Measurements from ENCODE around the gene TBPL1. TPM values are rescaled to one million over a fixed set of nuclear protein-coding genes. Genes with fewer than 3 reads are reported as not detected.

Gene TBPL1
- total RNA-seq, 1 donor = 14.1 TPM

DNA sequence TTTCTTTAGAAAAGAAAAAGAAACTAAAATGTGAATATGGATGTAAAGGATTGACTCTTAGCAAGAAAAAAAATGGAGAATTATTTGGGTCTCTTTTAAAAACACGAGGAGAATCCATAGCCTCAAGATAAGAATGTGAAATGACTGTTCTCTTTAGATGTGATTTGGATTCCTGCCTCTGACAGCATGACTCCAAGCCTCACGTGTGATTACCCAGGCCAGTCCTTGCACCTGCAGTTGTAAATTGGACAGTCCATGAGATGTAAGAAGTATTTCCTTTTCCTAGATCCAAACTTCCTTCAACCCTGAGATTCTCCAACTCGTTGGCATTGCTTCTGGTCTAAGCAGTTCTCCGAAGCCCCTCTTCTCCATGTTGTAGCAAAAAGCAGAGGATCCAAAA lies 67.5 kb downstream of the TBPL1 start:
- H2AFZ ChIP-seq (ENCODE audit: low read length) = no peak overlapping the region
- H3K4me2 ChIP-seq (ENCODE audit: insufficient read depth, low read length) = no peak overlapping the region
- DNase-seq (ENCODE audit: insufficient read length, low spot score, missing footprints) = no peak
- H3K79me2 ChIP-seq (ENCODE audit: insufficient read depth, low read length) = no peaks in the 10 kb centered on the region
- H3K9me3 ChIP-seq (ENCODE audit: low read depth, low read length) = no peaks in the 10 kb centered on the region
- no peak overlapping the region for H3K27ac ChIP-seq (ENCODE audit: low read depth, low read length)
- H4K20me1 ChIP-seq (ENCODE audit: insufficient read depth, low read length) = no peaks in the 10 kb centered on the region
- TF ChIP-seq, protein P1, sequence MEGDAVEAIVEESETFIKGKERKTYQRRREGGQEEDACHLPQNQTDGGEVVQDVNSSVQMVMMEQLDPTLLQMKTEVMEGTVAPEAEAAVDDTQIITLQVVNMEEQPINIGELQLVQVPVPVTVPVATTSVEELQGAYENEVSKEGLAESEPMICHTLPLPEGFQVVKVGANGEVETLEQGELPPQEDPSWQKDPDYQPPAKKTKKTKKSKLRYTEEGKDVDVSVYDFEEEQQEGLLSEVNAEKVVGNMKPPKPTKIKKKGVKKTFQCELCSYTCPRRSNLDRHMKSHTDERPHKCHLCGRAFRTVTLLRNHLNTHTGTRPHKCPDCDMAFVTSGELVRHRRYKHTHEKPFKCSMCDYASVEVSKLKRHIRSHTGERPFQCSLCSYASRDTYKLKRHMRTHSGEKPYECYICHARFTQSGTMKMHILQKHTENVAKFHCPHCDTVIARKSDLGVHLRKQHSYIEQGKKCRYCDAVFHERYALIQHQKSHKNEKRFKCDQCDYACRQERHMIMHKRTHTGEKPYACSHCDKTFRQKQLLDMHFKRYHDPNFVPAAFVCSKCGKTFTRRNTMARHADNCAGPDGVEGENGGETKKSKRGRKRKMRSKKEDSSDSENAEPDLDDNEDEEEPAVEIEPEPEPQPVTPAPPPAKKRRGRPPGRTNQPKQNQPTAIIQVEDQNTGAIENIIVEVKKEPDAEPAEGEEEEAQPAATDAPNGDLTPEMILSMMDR (IDR thresholded peaks at IDR 0.05; ENCODE audit: extremely low read depth, low read depth, low read length) = no peak
- no peak overlapping the region for H3K4me3 ChIP-seq (ENCODE audit: insufficient read depth, low read length)
- no peaks in the 10 kb centered on the region for H3K36me3 ChIP-seq (ENCODE audit: insufficient read depth, low read length)
- H3K4me1 ChIP-seq (ENCODE audit: insufficient read depth, low read length) = peaks cover 13% of the 10 kb centered on the region
- no peaks in the 10 kb centered on the region for H3K27me3 ChIP-seq (ENCODE audit: insufficient read depth, low read length)

- H3K36me3 ChIP-seq (ENCODE audit: insufficient read depth, low read length) = no peaks in the 10 kb centered on the region
- H3K27me3 ChIP-seq (ENCODE audit: insufficient read depth, low read length) = no peaks in the 10 kb centered on the region
- peaks cover 13% of the 10 kb centered on the region for H3K4me1 ChIP-seq (ENCODE audit: insufficient read depth, low read length)
- no peak overlapping the region for H2AFZ ChIP-seq (ENCODE audit: low read length)
- H4K20me1 ChIP-seq (ENCODE audit: insufficient read depth, low read length) = no peaks in the 10 kb centered on the region
- H3K9me3 ChIP-seq (ENCODE audit: low read depth, low read length) = no peaks in the 10 kb centered on the region
- H3K4me3 ChIP-seq (ENCODE audit: insufficient read depth, low read length) = no peak overlapping the region
- no peak overlapping the region for H3K4me2 ChIP-seq (ENCODE audit: insufficient read depth, low read length)
- H3K79me2 ChIP-seq (ENCODE audit: insufficient read depth, low read length) = no peaks in the 10 kb centered on the region
- no peak for DNase-seq (ENCODE audit: insufficient read length, low spot score, missing footprints)
- no peak overlapping the region for H3K27ac ChIP-seq (ENCODE audit: low read depth, low read length)
- TF ChIP-seq, protein P1 (IDR thresholded peaks at IDR 0.05; ENCODE audit: extremely low read depth, low read depth, low read length) = no peak
Measured at GRCh38 chr6:134020968-134021367, 67.9 kb downstream of the TBPL1 start.

- Histone ChIP-seq H4K20me1 (ENCODE audit: insufficient read depth, low read length) (no peaks in the 10 kb centered on the region), H3K4me2 (ENCODE audit: insufficient read depth, low read length) (no peak overlapping the region), H3K36me3 (ENCODE audit: insufficient read depth, low read length) (no peaks in the 10 kb centered on the region), H3K79me2 (ENCODE audit: insufficient read depth, low read length) (no peaks in the 10 kb centered on the region), H3K27me3 (ENCODE audit: insufficient read depth, low read length) (no peaks in the 10 kb centered on the region), H3K4me1 (ENCODE audit: insufficient read depth, low read length) (peaks cover 13% of the 10 kb centered on the region), H2AFZ (ENCODE audit: low read length) (no peak overlapping the region), H3K9me3 (ENCODE audit: low read depth, low read length) (no peaks in the 10 kb centered on the region), H3K4me3 (ENCODE audit: insufficient read depth, low read length) (no peak overlapping the region), H3K27ac (ENCODE audit: low read depth, low read length) (no peak overlapping the region)
- TF ChIP-seq, protein P1 (IDR thresholded peaks at IDR 0.05; ENCODE audit: extremely low read depth, low read depth, low read length) = no peak
- no peak for DNase-seq (ENCODE audit: insufficient read length, low spot score, missing footprints)
Measured at GRCh38 chr6:134021396-134022122, 68.5 kb downstream of the TBPL1 start.

DNA sequence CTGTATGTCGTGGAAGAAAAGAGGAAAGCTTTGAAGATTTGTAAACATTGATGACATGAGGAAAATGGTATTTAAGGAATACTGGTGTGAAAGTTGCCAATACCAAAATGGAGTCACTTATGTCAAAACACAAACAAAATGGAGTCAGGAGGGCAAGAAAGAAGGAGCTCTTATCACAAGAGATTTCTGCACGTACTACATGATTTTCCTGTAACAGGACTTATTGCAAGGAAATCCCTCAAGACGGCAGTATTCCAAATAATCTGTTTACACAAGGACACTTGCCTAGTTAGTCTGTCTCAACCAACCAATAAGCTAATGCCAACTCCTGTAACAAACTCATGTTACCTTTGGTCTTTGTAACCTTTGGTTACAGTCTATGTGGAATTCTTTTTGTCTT lies 69.6 kb downstream of the TBPL1 start:
- Histone ChIP-seq H3K27me3 (ENCODE audit: insufficient read depth, low read length) (no peaks in the 10 kb centered on the region), H3K79me2 (ENCODE audit: insufficient read depth, low read length) (no peaks in the 10 kb centered on the region), H2AFZ (ENCODE audit: low read length) (no peak overlapping the region), H3K36me3 (ENCODE audit: insufficient read depth, low read length) (no peaks in the 10 kb centered on the region), H3K9me3 (ENCODE audit: low read depth, low read length) (no peaks in the 10 kb centered on the region), H3K4me2 (ENCODE audit: insufficient read depth, low read length) (no peak overlapping the region), H3K27ac (ENCODE audit: low read depth, low read length) (no peak overlapping the region), H3K4me3 (ENCODE audit: insufficient read depth, low read length) (no peak overlapping the region), H4K20me1 (ENCODE audit: insufficient read depth, low read length) (no peaks in the 10 kb centered on the region), H3K4me1 (ENCODE audit: insufficient read depth, low read length) (peaks cover 10% of the 10 kb centered on the region)
- TF ChIP-seq, protein P1 (IDR thresholded peaks at IDR 0.05; ENCODE audit: extremely low read depth, low read depth, low read length) = no peak
- no peak for DNase-seq (ENCODE audit: insufficient read length, low spot score, missing footprints)

Measured in osteoblast (primary cell).